ENCODE results near the gene CUL9. TPM values are rescaled to one million over a fixed set of nuclear protein-coding genes. Genes with fewer than 3 reads are reported as not detected.

The CUL9 gene
- total and polyA plus RNA-seq, 4 donors, result 6.5 to 21.8 (median 7.5) TPM

- Histone ChIP-seq H3K9ac (ENCODE audit: low read depth in 1 of 2, low read length in 2 of 2) (no peak overlapping the region), H3K9me3 (ENCODE audit: control insufficient read depth in 4 of 4, low read length in 3 of 4) (no peaks in the 10 kb centered on the region), H3K36me3 (ENCODE audit: control insufficient read depth in 4 of 4, insufficient read depth in 3 of 4, low read depth in 1 of 4, low read length in 3 of 4) (no peaks in the 10 kb centered on the region), H3K4me3 (ENCODE audit: low read depth in 1 of 3, low read length in 3 of 3) (no peak overlapping the region), H3K4me1 (ENCODE audit: control insufficient read depth in 4 of 4, insufficient read depth in 4 of 4, low read length in 3 of 4) (peaks cover 6 to 33% (median 24%) of the 10 kb centered on the region in 4 donors), H3K27ac (ENCODE audit: low read depth in 1 of 2, low read length in 2 of 2) (no peak overlapping the region), H3K27me3 (ENCODE audit: control insufficient read depth in 4 of 4, insufficient read depth in 4 of 4, low read length in 3 of 4) (no peaks in the 10 kb centered on the region)
- 81% methylated on average over 14 of the region's 14 CpGs for WGBS
- no peak for DNase-seq (ENCODE audit: low spot score)
- TF ChIP-seq NR2F2 (IDR thresholded peaks at IDR 0.05) (no peak), HNF4G (IDR thresholded peaks at IDR 0.05) (no peak), EGR1 (IDR thresholded peaks at IDR 0.05; ENCODE audit: low read depth in 2 of 2) (no peak), SP1 (IDR thresholded peaks at IDR 0.05) (no peak), CTCF (IDR thresholded peaks at IDR 0.05; ENCODE audit: low read depth, low read length, missing input control) (no peak), TAF1 (conservative IDR thresholded peaks at IDR 0.05) (no peak), HNF4A (conservative IDR thresholded peaks at IDR 0.05) (no peak), FOXA2 (IDR thresholded peaks at IDR 0.05) (no peak), ATF3 (IDR thresholded peaks at IDR 0.05) (no peak), RXRA (IDR thresholded peaks at IDR 0.05) (no peak), GABPA (IDR thresholded peaks at IDR 0.05 in 1 of 2, conservative IDR thresholded peaks at IDR 0.05 in 1 of 2) (no peak), RAD21 (IDR thresholded peaks at IDR 0.05) (no peak)
Observed at GRCh38 chr6:43262000-43262779, 80.2 kb downstream of the CUL9 start.

- Histone ChIP-seq H3K27me3 (ENCODE audit: control insufficient read depth in 4 of 4, insufficient read depth in 4 of 4, low read length in 3 of 4) (no peaks in the 10 kb centered on the region), H3K36me3 (ENCODE audit: control insufficient read depth in 4 of 4, insufficient read depth in 3 of 4, low read depth in 1 of 4, low read length in 3 of 4) (no peaks in the 10 kb centered on the region)
- WGBS, result 88% methylated on average over 39 of the region's 39 CpGs
Observed at GRCh38 chr6:43262780-43263313, 80.9 kb downstream of the CUL9 start.

More at GRCh38 chr6:43262780-43263313, 80.9 kb downstream of the CUL9 start:
- no peaks in the 10 kb centered on the region for H3K9me3 ChIP-seq (ENCODE audit: control insufficient read depth in 4 of 4, low read length in 3 of 4)
- H3K4me1 ChIP-seq (ENCODE audit: control insufficient read depth in 4 of 4, insufficient read depth in 4 of 4, low read length in 3 of 4), result peaks cover 6 to 39% (median 26%) of the 10 kb centered on the region in 4 donors
- no peak for DNase-seq (ENCODE audit: low spot score)
- H3K27ac ChIP-seq (ENCODE audit: low read depth in 1 of 2, low read length in 2 of 2), result no peak overlapping the region
- no peak overlapping the region for H3K4me3 ChIP-seq (ENCODE audit: low read depth in 1 of 3, low read length in 3 of 3)
- TF ChIP-seq ATF3 (IDR thresholded peaks at IDR 0.05), result no peak
- no peak for TF ChIP-seq GABPA (IDR thresholded peaks at IDR 0.05 in 1 of 2, conservative IDR thresholded peaks at IDR 0.05 in 1 of 2)
- no peak for TF ChIP-seq JUND (IDR thresholded peaks at IDR 0.05)
- TF ChIP-seq HNF4G (IDR thresholded peaks at IDR 0.05), result no peak
- no peak for TF ChIP-seq YY1 (IDR thresholded peaks at IDR 0.05)
- TF ChIP-seq TAF1 (conservative IDR thresholded peaks at IDR 0.05), result no peak
- no peak for TF ChIP-seq NR2F2 (IDR thresholded peaks at IDR 0.05)
- TF ChIP-seq FOXA1 (IDR thresholded peaks at IDR 0.05), result no peak
- TF ChIP-seq SP1 (IDR thresholded peaks at IDR 0.05), result no peak
- TF ChIP-seq FOXA2 (IDR thresholded peaks at IDR 0.05), result no peak
- no peak for TF ChIP-seq CTCF (IDR thresholded peaks at IDR 0.05; ENCODE audit: low read depth, low read length, missing input control)
- TF ChIP-seq HNF4A (conservative IDR thresholded peaks at IDR 0.05), result no peak
- no peak for TF ChIP-seq EGR1 (IDR thresholded peaks at IDR 0.05; ENCODE audit: low read depth in 2 of 2)
- no peak for TF ChIP-seq REST (IDR thresholded peaks at IDR 0.05)
- no peak overlapping the region for H3K9ac ChIP-seq (ENCODE audit: low read depth in 1 of 2, low read length in 2 of 2)
